ENCODE data around the gene STPG1.

GRCh38 chr1:24425922-24426321 lies 12.3 kb upstream of the STPG1 start:
- TF ChIP-seq RELA (CRISPR knock-in tag; IDR thresholded peaks at IDR 0.05; ENCODE audit: borderline replicate concordance), result no peak
- no peak for TF ChIP-seq ZNF232 (CRISPR knock-in tag; IDR thresholded peaks at IDR 0.05)

Measured in WTC11 (cell line).